H54 (cell line): ENCODE data around the gene CCDC90B.

Experiments
- DNase-seq: peaks from one replicate; pipeline ENCODE4 v3.0.0; 2011; ENCODE audit warnings: low spot score, mixed read lengths; ENCODE audit not compliant: insufficient read length
- FAIRE-seq: peaks from 3 replicates; lab custom pipeline; 2011; peaks lifted over from hg19 to GRCh38; lab: Jason Lieb, UNC
- POLR2A ChIP-seq: IDR thresholded peaks from 2 replicates; pipeline ENCODE4 v1.6.1; 2011; ENCODE audit warnings: low read depth, mild to moderate bottlenecking, low read length

Gene CCDC90B

DNA sequence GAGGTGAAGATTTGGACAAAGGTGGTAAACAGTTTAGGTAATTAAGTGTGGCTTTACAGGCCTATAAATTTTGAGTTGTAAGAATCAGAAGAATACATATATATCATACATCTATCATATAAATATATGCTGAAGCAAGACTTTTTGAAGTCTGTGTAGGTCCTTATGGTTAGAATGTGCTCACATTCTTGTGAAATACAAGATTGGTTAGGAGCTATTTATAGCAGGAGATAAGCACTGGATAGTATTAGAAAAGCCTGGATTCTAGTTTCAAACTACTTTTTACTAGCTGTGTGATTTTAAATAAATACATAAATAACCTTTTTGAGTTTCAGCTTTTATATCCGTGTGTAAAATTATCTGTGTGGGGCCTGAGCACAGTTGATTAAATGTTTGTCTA lies 50.3 kb downstream of the CCDC90B start:
- no peak for FAIRE-seq
- no peak for TF ChIP-seq POLR2A
- DNase-seq, result no peak

GRCh38 chr11:83223457-83223856 lies 62.7 kb downstream of the CCDC90B start:
- no peak for TF ChIP-seq POLR2A
- no peak for DNase-seq
- FAIRE-seq, result no peak

GRCh38 chr11:83222499-83222898 lies 63.7 kb downstream of the CCDC90B start:
- FAIRE-seq (no peak), DNase-seq (no peak)
- TF ChIP-seq POLR2A, result no peak

- FAIRE-seq, result no peak
- TF ChIP-seq POLR2A, result no peak
- no peak for DNase-seq
Observed at GRCh38 chr11:83221694-83222093, 64.5 kb downstream of the CCDC90B start.

DNA sequence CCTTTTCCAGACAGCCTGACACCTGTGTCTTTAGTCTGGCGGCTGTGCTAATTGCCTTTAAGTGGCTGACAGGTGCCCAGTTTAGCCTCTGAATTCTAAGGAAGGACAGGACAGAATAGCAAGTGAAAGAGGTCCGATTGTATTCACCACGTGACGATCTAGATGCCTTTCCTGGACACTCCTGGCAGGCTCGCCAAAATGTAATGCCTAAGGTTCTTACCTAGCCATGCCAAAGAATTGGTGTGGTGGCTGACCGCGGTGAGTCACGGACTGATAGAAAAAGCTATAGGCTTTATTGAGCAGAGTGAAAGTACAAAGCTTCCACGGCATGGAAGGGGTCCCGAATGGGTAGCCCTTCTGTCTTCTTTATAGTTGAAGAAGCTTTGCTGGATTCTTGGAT lies 65.9 kb downstream of the CCDC90B start:
- TF ChIP-seq POLR2A, result no peak
- peak; percentile 55 for FAIRE-seq
- DNase-seq, result peak; percentile 41

DNA sequence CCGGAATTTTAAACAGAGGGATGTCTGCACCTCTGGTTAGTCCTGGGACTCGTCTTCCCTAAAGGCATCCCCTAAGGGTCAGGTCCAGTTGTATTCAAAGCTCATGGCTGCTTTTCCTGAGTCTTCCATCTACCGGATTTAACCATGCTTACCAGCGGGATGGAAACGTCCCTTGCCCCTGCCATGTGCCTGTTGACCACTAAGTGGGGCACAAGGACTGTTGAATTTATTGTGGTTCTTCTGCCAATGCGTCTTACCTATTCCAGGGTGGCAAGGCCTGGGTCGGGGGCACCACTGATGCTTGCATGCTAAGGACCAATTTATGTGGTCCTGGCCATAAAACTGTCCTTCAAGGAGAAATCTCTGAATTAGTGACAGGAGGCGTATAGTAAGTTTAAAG lies 67.1 kb downstream of the CCDC90B start:
- DNase-seq, result no peak
- no peak for TF ChIP-seq POLR2A
- FAIRE-seq, result peak; percentile 15
